MV-4-11 (cell line): Measurements from ENCODE around the gene NPTX1.

Experiments
- DNase-seq: peaks from one replicate; lab custom pipeline; 2025; lab: John Stamatoyannopoulos, UW

The NPTX1 gene

DNA sequence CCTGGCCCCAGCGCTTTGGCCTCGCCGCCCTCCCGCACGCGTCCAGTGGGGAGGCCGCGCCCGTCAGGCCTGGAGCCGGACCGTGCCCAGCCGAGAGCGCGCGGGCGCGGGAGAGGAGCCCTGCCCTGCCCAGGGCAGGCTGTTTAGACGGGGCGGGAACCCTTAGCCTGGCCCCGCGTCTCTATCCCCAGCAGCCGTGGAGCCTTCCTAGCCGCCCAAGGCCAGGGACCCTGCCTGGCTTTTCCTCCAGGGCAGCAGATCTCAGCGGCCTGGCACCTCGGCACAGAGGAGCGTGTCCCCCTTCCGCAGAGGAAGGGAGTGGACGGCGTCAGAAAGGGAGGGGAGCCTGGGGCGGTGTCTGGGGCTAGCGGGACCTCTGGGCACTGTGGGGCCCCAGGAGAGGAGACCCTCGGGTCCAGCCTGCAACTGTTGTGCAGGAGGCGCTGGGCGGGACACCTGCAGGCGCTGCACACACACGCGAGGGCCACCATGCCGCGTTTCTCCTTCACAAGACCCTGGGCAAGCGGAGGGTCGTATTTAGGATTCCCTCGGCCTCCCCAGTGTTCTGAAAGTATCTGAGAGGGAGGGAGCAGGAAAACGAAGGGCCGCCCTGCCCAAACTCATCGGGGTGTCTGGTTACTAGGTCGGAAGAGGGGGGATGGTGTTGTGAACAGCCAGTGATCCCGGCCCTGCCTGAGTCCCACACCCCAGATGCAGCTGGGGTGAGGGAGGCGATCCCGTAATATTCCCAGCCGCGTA is 2.3 kb upstream of the NPTX1 start:
- DNase-seq: no peak

- DNase-seq: no peak
Measured at GRCh38 chr17:80477647-80478478, 1.5 kb upstream of the NPTX1 start.

GRCh38 chr17:80476877-80477646 is 655 bp upstream of the NPTX1 start:
- no peak for DNase-seq

DNA sequence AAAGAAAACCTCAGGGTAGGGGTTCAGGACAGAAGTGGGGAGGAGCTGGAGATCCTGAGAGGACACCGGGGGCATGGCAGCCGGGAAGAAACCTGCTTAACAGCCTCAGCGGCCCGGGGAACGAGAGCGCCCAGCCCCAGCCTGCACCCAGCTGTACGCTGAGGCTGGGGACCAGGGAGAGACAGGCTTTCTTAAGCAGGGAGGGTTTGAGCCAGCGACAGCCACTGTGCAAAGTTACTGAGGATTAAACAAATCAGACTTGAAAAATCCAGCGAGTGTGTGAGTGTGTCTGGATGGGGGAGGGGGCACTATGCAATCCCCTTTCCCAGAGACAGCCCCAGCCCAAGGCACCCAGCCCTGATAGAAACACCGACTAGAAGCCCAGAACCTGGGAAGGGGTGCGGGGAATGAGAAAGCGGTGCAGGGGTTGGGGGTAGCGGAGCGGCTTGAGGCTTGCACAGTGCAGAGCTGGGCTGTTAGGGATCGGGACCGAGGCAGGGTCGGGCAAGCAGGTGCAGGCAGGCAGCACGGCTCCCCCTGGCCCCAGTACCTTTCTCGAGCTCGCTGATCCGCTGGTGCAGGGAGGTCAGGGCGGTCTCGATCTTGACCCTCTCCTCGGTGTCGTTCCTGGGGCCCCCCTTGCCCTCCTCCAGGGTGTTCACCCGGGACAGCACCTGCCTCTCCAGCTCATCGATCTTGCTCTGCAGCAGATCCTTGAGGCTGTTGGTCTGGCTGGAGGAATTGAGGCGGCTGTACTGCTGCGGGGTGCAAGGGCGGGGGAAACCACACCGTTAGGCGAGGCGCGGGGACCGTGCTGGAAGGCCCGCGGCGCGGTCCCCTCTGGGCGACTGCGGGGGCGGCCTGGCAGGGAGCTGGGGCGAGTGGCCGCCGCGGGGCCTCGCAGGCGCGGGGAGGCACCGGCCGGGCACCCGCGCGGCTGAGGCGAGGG is 1.2 kb downstream of the NPTX1 start:
- no peak for DNase-seq

DNA sequence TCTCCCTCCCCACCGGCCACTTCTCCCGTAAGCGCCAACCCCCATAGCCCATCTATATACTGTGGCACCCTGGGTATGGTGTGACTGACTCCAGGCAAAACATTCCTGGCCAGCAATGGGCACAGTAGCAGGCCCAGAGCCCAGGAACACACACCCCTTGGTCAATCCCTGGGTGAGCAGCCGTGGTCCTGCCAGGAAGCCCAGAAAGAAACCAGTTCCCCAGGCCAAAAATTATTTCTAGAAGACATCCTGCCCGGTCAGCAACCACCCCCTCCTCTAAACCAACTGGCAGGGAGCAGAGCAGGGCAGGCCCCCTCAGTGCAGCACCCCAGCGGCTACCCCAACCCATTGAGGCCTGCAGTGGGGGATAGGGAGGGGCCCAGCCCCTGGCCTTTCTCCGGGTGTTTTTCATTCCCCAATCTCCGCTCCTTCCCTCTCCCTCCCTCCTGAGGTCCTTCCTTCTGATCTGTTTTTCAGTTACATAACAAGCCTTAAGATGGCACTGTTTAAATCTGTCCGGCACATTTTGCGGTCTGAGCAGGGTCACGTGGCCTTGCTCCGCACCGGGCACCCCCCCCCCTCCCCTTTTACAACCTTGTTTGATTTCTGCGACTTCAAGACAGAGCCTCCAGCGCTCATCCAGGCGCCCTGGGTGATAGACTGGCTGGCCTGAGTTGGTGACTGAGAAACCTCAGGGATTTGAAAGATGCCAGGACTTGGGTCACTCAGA is 2.0 kb downstream of the NPTX1 start:
- DNase-seq: peak; percentile 61

DNA sequence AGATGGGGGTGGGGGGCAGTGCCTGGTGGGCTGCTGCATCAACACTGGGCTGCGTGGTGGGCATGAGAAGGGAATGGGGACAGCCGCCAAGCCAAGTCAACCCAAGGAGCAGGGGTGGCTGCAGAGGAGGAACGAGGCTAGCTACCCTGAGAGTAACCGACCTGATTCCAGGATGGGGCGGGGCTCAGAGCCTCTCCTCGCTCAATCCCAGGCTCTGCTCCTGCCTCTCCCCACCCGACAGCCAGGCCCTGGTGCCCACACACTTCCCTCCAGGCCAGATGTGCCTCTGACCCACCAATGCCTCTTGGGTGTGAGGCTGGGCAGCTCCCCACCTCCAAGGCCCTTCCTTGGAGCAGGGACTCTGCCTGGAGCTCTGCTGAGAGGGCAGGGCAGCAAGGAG is 2.7 kb downstream of the NPTX1 start:
- no peak for DNase-seq

DNA sequence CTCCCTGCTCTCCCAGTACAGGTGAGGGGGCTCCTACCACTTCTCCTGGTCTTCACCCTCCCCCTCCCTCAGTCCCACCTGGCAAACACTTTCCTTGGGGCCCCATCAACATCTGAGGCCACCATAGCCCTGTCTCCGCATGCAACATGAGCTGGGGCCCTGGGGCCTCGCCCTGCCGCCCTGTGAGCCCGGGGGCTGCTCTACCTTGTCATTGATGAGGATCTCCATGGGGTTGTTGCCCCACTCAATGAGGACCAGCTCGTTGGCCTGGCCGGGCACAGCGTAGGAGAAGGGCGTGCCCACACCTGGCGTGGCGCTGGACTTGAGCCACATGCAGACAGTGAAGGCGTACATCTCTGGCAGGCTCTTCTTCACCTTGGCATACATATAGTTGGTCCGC is 3.4 kb downstream of the NPTX1 start:
- no peak for DNase-seq

- DNase-seq: no peak
Measured at GRCh38 chr17:80471922-80472321, 4.5 kb downstream of the NPTX1 start.

DNA sequence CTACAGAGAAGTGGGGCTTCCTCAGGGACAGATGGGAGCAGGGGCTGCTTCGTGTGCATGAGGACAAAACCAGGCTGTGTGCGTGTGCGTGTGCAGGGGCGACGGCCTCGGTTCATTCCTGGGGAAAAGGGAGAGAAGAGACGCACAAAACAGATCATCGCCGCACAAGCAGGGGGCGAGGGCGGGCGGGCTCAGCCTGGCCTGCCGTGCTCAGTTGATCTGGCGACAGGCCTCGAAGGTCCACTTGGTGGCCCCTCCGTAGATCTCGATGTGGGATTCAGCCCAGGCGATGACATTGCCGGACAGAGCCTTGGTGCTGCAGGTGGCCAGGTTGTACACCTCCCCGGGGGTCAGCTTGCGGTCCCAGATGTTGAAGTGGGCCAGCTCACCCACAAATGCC is 5.8 kb downstream of the NPTX1 start:
- DNase-seq: no peak

GRCh38 chr17:80469667-80470066 is 6.7 kb downstream of the NPTX1 start:
- no peak for DNase-seq

GRCh38 chr17:80468781-80469493 is 7.5 kb downstream of the NPTX1 start:
- DNase-seq: no peak

GRCh38 chr17:80468242-80468641 is 8.2 kb downstream of the NPTX1 start:
- DNase-seq: no peak

- no peak for DNase-seq
Measured at GRCh38 chr17:80466188-80466705, 10.2 kb downstream of the NPTX1 start.

GRCh38 chr17:80465327-80465974 is 11.0 kb downstream of the NPTX1 start:
- no peak for DNase-seq

DNA sequence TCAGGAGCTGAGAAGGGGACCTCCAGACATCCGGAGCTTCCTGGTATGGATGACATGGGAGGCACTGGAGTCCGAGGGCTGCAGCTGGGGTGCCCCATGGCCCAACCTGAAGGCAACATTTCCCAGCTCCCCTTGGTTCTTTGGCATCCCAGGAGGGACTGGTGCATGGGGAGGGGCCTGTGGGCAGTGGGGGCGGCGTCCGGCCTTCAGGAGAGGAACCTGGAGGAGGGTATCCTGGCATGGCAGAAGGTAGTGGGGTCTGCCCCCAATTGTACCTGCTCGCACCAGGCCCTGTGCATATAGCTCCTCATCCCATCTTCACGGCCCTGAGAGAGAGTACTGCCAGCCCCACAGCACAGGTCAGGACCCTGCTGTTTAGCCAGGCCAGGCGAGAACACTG is 11.9 kb downstream of the NPTX1 start:
- no peak for DNase-seq

DNA sequence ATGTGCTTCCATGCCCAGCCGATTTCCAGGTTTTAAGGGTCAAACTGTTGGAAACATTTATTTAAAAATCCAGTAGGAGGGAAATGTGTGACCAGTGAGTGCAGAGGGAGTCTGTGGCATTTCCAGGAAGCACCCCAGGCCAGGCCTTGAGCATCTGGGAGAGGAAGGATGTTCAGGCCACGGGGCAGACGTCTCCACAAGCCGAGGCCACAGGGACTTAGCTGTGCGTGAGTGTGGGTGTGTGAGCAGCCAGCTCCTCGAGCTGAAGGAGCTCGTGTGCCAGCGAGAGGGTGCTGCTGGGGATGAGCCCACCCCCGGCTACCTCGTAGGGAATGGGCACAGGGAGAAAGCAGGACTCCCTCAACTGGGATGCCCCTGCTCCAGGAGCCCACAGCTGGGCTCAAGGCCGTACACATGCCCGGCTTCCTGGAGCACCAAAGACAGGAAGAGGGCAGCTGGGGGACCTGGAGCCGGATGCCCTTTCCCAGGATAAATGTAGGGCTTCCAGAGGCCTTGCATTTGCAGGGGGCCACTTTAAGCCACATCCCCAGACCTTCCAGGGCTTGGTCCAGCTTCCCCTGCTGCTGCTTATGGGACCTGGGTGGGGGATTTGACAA is 12.5 kb downstream of the NPTX1 start:
- DNase-seq: peak; percentile 11

GRCh38 chr17:80461528-80462160 is 14.8 kb downstream of the NPTX1 start:
- no peak for DNase-seq

DNA sequence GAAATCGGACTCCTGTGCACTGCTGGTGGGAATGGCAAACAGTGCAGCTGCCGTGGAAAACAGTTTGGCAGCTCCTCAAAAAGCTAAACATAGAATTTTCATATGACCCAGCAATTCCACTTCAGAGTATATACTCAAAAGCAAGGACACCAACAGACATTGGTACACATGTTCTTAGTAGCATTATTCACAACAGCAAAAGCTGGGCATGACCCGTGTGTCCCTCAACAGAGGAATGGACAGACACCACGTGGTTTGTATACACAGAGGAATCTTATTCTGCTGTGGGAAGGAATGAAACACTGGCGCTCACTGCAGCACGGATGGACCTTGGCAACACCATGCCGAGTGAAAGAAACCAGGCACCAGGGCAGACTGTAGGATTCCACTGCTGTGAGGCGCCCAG is 16.0 kb downstream of the NPTX1 start:
- no peak for DNase-seq
